A673 (cell line): ENCODE measurements around the gene PRKG1.

ENCODE experiments used
- CTCF ChIP-seq: fragments of 300-800, 200-600 bp; sonication (generic); conservative IDR thresholded peaks from 2 replicates; pipeline ENCODE4 v1.5.1; 2017; ENCODE audit warnings: low read depth, mild to moderate bottlenecking, antibody characterized with exemption, low read length, moderate library complexity, mixed read lengths
- EZH2 ChIP-seq: fragments of 200-600 bp; sonication (generic); IDR thresholded peaks from 2 replicates; pipeline ENCODE4 v1.6.1; 2017; ENCODE audit warnings: borderline replicate concordance, low read depth, mild to moderate bottlenecking, mixed read lengths, antibody characterized with exemption, low read length; ENCODE audit not compliant: poor library complexity, severe bottlenecking

GRCh38 chr10:51459476-51459875 is 385.2 kb downstream of the PRKG1 start:
- TF ChIP-seq CTCF = no peak
- TF ChIP-seq EZH2 = no peak
